IgD-negative memory B cell (primary cell): Measurements from ENCODE around the gene NFKBIE. TPM values are rescaled to one million over a fixed set of nuclear protein-coding genes. Genes with fewer than 3 reads are reported as not detected.
A peak's percentile ranks its signal among the peaks of the same experiment; 100 is the strongest.

Experiments used
- H3K27ac Mint-ChIP-seq, 3 donors: one replicate each; pipeline ENCODE4 v1.8.0; 2020 to 2022; ENCODE audit warnings: mild to moderate bottlenecking in 3 of 3, mixed read lengths in 3 of 3, moderate library complexity in 1 of 3
- H3K27me3 Mint-ChIP-seq: one replicate; pipeline ENCODE4 v1.8.0; 2021; ENCODE audit warnings: mixed read lengths
- H3K36me3 Mint-ChIP-seq: one replicate; pipeline ENCODE4 v1.8.0; 2020; ENCODE audit warnings: mild to moderate bottlenecking, mixed read lengths
- H3K4me1 Mint-ChIP-seq, 3 donors: one replicate each; pipeline ENCODE4 v1.8.0; 2020 to 2022; ENCODE audit warnings: mixed read lengths in 3 of 3, mild to moderate bottlenecking in 1 of 3
- H3K4me3 Mint-ChIP-seq, 4 donors: one replicate each; pipeline ENCODE4 v1.8.0; 2020 to 2022; ENCODE audit warnings: mild to moderate bottlenecking in 4 of 4, mixed read lengths in 4 of 4, moderate library complexity in 3 of 4
- H3K9me3 Mint-ChIP-seq, 3 donors: one replicate each; pipeline ENCODE4 v1.8.0; 2020 to 2021; ENCODE audit warnings: mixed read lengths in 3 of 3, mild to moderate bottlenecking in 1 of 3
- polyA plus RNA-seq: library from polyadenylated mRNA; unstranded; fragments of 300-500 nt; fragmentation: Illumina TruSeq; gene quantifications from one replicate; pipeline ENCODE4 v1.2.3, GENCODE V29; 2021

Gene NFKBIE
- polyA plus RNA-seq, 1 donor from 2014 or later, result 23.5 TPM

DNA sequence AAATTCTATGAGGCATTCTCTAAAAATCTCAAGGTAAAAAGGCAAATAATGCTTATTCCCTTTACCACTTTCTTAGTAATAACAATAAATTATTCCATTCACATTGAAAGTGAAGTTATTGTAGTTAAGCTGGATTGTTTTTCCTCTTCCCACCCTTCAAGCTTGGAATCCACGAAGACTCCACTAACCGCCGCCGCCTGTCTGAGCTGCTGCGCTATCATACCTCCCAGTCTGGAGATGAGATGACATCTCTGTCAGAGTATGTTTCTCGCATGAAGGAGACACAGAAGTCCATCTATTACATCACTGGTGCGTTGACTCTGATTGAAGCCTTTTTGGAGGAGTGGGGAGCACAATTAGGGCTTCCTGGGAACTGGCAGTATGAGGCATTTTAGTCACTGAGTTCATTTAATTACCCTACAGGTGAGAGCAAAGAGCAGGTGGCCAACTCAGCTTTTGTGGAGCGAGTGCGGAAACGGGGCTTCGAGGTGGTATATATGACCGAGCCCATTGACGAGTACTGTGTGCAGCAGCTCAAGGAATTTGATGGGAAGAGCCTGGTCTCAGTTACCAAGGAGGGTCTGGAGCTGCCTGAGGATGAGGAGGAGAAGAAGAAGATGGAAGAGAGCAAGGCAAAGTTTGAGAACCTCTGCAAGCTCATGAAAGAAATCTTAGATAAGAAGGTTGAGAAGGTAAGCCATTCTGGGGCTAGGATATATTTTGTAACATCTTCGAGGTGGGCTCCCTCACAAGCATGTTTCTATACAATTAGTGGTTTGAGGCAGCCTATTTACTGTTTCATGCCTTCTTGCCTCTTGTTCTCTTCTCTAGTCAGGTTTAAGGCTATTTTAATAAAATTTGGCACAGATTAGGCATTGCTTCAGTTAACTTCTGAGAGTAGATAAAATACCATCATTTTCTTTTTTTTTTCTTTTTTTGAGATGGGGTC is 13.5 kb downstream of the NFKBIE start:
- peak overlapping the region; percentile 1 to 98 (median 71) for H3K27ac Mint-ChIP-seq
- H3K27me3 Mint-ChIP-seq, result peaks cover 2% of the 10 kb centered on the region
- H3K9me3 Mint-ChIP-seq, result no peaks in the 10 kb centered on the region
- H3K36me3 Mint-ChIP-seq, result peaks cover 10% of the 10 kb centered on the region
- peak overlapping the region in 1 of 4 donors; percentile 95 for H3K4me3 Mint-ChIP-seq
- peaks cover 47 to 64% (median 49%) of the 10 kb centered on the region in 3 donors for H3K4me1 Mint-ChIP-seq

DNA sequence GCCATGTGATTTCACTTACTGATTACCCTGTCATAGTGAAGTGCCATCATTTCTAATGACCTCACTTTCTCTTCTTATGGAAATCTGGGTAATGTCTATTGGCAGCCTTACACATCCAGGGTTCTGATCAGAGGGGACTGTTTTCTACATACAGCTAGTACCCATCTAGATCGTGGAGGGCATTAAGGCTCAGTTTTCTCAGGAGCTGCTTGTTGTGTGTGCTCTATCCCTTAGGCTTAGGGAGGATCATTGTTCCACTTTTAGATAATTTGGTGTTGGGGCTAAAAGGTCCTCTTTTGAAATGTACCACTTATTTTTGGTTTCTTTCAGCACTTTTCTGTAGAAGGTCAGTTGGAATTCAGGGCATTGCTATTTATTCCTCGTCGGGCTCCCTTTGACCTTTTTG is 14.6 kb downstream of the NFKBIE start:
- Mint-ChIP-seq H3K9me3 (no peaks in the 10 kb centered on the region), H3K4me1 (peaks cover 41 to 56% (median 44%) of the 10 kb centered on the region in 3 donors), H3K27ac (peak overlapping the region in 1 of 3 donors; percentile 98), H3K4me3 (peak overlapping the region in 1 of 4 donors; percentile 95), H3K36me3 (peaks cover 10% of the 10 kb centered on the region), H3K27me3 (peaks cover 4% of the 10 kb centered on the region)

DNA sequence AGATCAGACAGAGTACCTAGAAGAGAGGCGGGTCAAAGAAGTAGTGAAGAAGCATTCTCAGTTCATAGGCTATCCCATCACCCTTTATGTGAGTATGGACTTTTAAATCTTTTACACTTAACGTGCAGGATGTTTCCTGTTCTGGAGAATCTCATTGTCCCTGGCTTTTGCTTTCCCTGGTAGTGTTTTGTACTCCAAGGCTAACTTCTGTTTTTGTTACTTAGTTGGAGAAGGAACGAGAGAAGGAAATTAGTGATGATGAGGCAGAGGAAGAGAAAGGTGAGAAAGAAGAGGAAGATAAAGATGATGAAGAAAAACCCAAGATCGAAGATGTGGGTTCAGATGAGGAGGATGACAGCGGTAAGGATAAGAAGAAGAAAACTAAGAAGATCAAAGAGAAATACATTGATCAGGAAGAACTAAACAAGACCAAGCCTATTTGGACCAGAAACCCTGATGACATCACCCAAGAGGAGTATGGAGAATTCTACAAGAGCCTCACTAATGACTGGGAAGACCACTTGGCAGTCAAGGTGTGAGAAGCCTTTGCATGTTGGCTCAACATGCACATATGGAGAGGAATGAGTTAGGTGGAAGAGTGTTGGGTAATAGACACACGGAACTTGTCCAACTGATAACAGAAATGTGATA is 15.2 kb downstream of the NFKBIE start:
- Mint-ChIP-seq H3K9me3 (no peaks in the 10 kb centered on the region), H3K27ac (peak overlapping the region in 2 of 3 donors; percentile 64 to 98), H3K4me3 (peak overlapping the region in 2 of 4 donors; percentile 57 to 95), H3K27me3 (peaks cover 4% of the 10 kb centered on the region), H3K36me3 (peaks cover 10% of the 10 kb centered on the region), H3K4me1 (peaks cover 36 to 56% (median 41%) of the 10 kb centered on the region in 3 donors)

DNA sequence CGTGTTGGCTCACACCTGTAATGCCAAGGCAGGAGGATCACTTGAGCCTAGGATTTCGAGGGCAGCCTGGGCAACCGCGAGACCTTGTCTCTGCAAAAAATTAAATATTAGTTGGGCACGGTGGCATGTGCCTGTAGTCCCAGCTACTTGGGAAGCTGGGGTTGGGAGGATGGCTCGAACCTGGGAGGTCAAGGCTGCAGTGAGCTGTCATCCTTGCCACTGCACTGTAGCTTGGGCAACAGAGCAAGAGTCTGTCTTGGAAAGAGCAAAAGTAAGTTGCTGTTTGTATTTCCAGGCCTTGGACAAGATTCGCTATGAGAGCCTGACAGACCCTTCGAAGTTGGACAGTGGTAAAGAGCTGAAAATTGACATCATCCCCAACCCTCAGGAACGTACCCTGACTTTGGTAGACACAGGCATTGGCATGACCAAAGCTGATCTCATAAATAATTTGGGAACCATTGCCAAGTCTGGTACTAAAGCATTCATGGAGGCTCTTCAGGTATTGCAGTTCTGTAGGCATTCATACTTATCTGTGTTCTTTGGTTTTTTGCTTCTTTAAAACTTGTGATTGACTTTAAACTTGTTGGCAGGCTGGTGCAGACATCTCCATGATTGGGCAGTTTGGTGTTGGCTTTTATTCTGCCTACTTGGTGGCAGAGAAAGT is 16.1 kb downstream of the NFKBIE start:
- peak overlapping the region; percentile 95 to 100 (median 99) for H3K4me3 Mint-ChIP-seq
- H3K27me3 Mint-ChIP-seq, result peaks cover 4% of the 10 kb centered on the region
- peak overlapping the region in 2 of 3 donors; percentile 98 to 99 for H3K27ac Mint-ChIP-seq
- H3K4me1 Mint-ChIP-seq, result peaks cover 34 to 50% (median 34%) of the 10 kb centered on the region in 3 donors
- H3K36me3 Mint-ChIP-seq, result peaks cover 8% of the 10 kb centered on the region
- H3K9me3 Mint-ChIP-seq, result no peaks in the 10 kb centered on the region

DNA sequence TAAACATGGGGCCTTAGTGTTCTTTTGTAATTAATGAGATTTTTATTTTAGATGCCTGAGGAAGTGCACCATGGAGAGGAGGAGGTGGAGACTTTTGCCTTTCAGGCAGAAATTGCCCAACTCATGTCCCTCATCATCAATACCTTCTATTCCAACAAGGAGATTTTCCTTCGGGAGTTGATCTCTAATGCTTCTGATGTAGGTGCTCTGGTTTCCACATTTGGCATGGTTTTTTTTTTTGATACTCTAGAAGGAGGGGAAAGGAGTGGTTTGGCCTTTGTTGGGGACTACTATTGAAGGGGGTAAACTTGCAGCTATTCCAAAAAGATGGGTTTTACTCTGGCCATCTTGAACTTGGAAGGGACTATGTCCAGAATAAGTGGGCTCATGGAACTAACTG is 16.8 kb downstream of the NFKBIE start:
- peak overlapping the region; percentile 95 to 100 (median 99) for H3K4me3 Mint-ChIP-seq
- H3K4me1 Mint-ChIP-seq, result peaks cover 31 to 46% (median 34%) of the 10 kb centered on the region in 3 donors
- H3K36me3 Mint-ChIP-seq, result peaks cover 8% of the 10 kb centered on the region
- H3K27me3 Mint-ChIP-seq, result peaks cover 4% of the 10 kb centered on the region
- peak overlapping the region in 2 of 3 donors; percentile 98 to 99 for H3K27ac Mint-ChIP-seq
- no peaks in the 10 kb centered on the region for H3K9me3 Mint-ChIP-seq

DNA sequence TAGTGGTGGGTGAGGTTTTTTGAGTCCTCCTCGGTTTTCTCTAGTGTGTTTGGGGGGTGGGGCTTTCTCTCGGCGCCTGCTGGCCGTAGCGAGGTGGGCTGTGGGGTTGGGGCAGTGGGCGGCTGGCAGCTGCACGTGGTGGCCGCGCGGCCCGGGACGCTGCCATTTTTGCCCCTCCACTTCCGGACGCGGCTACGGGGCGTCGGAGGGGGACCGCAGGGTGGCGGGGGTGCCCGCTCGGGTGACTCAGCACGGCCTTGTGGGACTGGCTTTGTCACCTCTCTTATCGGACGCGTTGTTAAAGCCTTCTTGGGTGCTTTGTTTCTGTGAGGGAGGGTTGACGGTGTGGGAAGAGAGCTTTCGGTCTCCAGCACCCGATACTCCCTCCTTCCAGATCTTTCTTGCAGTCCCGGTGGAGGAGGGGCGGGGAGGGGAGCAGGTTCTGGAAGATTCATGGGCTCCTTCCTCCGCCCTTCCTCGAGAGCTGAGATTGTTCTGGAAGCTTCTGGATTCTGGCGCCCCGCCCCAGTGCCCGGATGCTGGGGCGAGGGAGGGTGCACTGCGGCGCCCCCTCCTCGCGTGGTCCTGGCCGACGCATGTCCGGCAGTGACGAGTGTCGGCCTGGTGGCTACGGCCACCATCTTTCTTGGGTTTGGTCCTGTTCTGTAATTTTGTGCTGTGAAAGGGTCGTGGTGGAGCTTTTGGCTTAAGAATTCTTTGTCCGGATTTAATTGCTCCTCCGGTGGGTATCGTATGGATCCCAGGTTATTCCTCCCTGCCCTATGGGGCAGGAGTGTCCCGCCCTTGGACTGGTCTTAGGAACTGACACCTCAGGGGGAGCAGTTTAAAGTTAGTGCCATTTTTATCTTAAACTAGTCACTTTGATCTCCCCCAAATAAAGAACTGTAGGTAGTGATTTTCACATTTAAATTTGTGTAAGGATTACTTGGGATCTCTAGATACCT is 17.7 kb downstream of the NFKBIE start:
- Mint-ChIP-seq H3K36me3 (peaks cover 7% of the 10 kb centered on the region), H3K27ac (peak overlapping the region; percentile 98 to 100 (median 99)), H3K9me3 (no peaks in the 10 kb centered on the region), H3K4me1 (peaks cover 25 to 37% (median 26%) of the 10 kb centered on the region in 3 donors), H3K4me3 (peak overlapping the region; percentile 95 to 100 (median 99)), H3K27me3 (peaks cover 4% of the 10 kb centered on the region)

DNA sequence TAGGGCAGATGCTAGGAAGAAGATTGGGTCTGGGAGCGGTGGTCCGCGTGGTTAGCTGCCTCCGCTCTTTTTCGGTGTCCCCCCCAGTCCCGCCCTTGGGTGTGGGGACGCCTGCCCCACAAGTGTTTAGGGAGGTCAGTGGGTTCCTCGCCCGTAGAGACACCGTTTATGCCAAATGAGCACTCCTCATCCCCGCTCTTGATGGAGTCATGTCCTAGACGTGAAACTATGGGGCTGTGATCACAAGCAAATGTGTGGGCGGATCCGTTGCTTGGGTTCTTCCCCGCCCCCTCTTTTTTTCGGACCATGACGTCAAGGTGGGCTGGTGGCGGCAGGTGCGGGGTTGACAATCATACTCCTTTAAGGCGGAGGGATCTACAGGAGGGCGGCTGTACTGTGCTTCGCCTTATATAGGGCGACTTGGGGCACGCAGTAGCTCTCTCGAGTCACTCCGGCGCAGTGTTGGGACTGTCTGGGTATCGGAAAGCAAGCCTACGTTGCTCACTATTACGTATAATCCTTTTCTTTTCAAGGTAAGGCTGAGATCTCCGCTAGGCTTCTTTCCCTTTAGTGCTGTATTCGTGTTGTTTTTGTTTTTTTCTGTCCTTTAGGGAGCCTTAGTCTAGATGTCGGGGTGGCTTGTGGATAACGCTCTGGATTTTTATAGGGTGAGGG is 18.6 kb downstream of the NFKBIE start, which contains the start of gene HSP90AB1:
Gene HSP90AB1 (plus strand): TSS at position 439 of the 675 bp plus-strand sequence. CDS start 1,529 bp downstream, outside the sequence.
- Mint-ChIP-seq H3K9me3 (no peaks in the 10 kb centered on the region), H3K4me3 (peak within 1 kb of the TSS; percentile 95 to 100 (median 99)), H3K36me3 (peaks cover 7% of the 10 kb centered on the region), H3K27ac (peak within 1 kb of the TSS; percentile 98 to 100 (median 99)), H3K4me1 (peaks cover 22 to 32% (median 24%) of the 10 kb centered on the region in 3 donors), H3K27me3 (peaks cover 4% of the 10 kb centered on the region)

DNA sequence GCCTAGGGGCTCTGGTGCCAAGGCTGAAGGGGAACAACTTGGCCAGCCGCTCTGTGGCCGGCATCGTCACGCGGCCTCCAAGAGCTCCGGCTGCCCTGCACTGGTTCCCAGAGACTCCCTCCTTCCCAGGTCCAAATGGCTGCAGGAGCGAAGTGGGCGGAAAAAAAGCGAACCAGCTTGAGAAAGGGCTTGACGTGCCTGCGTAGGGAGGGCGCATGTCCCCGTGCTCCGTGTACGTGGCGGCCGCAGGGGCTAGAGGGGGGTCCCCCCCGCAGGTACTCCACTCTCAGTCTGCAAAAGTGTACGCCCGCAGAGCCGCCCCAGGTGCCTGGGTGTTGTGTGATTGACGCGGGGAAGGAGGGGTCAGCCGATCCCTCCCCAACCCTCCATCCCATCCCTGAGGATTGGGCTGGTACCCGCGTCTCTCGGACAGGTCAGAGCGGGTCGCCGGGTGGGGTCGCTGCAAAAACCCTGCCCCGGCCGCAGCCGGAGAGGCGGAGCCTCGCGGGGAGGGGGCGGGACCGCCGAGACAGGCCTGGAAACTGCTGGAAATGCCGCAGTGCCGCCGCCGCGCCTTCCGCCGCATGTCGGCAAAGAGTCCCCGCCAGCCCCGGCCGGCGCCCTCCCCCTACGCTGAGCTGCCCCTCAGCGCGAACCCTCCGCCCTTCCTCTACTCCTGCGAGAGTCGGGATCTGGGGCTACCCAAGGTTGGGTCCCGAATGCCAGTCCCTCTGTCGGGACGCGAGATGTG is 19.3 kb downstream of the NFKBIE start:
- Mint-ChIP-seq H3K27me3 (peaks cover 4% of the 10 kb centered on the region), H3K27ac (peak overlapping the region; percentile 98 to 100 (median 99)), H3K36me3 (peaks cover 7% of the 10 kb centered on the region)

DNA sequence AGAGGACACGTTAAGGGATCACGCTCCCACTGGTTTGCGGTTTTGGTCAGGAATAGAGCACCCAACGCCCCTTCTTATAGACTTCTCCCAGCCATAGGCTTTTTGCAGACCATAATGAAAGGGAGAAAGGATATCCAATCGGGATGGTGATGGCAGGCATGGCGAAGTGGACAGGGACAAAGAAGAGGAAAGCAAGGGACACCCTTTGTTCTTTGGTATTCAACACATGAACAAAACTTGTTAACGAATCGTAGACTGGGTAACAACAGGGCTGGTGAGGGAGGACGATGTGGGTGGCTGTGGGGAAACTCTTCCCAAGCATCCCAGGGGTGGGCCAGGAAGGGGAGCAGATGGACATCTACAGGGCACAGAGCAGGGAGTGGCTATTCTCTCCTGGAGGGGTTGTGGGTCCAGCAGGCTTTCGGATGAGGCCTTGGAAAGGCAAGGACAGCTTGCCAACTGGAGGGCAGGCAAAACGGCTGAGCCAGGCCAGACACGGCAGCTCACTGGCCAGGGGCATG is 19.9 kb downstream of the NFKBIE start:
- peaks cover 7% of the 10 kb centered on the region for H3K36me3 Mint-ChIP-seq
- peak overlapping the region; percentile 95 to 100 (median 99) for H3K4me3 Mint-ChIP-seq
- H3K27ac Mint-ChIP-seq, result peak overlapping the region; percentile 98 to 100 (median 99)
- peaks cover 21 to 26% (median 22%) of the 10 kb centered on the region in 3 donors for H3K4me1 Mint-ChIP-seq
- H3K9me3 Mint-ChIP-seq, result no peaks in the 10 kb centered on the region
- H3K27me3 Mint-ChIP-seq, result peaks cover 4% of the 10 kb centered on the region

More for the DNA sequence above, 19.3 kb downstream of the NFKBIE start:
- H3K4me1 Mint-ChIP-seq, result peaks cover 21 to 29% (median 22%) of the 10 kb centered on the region in 3 donors
- H3K9me3 Mint-ChIP-seq, result no peaks in the 10 kb centered on the region
- H3K4me3 Mint-ChIP-seq, result peak overlapping the region; percentile 95 to 100 (median 99)

DNA sequence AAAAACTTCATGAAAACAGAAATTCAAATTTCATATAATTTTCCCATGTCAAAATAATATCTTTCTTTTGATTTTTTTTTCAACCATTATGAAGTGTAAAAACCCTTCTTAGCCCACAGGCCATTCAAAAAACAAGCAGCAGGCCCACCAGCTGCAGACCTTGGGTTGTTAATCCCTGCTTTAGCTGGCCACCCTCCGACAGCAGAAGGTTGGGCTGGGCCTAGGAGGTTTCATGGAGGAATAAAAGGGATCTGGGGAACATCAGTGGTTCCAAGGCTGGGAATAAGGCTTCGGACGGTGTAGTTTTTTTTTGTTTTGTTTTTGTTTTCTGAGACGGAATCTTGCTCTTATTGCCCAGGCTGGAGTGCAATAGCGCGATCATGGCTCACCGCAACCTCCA is 22.0 kb downstream of the NFKBIE start:
- H3K9me3 Mint-ChIP-seq, result no peaks in the 10 kb centered on the region
- peak overlapping the region in 2 of 4 donors; percentile 25 to 76 for H3K4me3 Mint-ChIP-seq
- peaks cover 2% of the 10 kb centered on the region for H3K36me3 Mint-ChIP-seq
- peaks cover 4 to 11% (median 6%) of the 10 kb centered on the region in 3 donors for H3K4me1 Mint-ChIP-seq
- peak overlapping the region in 1 of 3 donors; percentile 81 for H3K27ac Mint-ChIP-seq
- H3K27me3 Mint-ChIP-seq, result peaks cover 4% of the 10 kb centered on the region

DNA sequence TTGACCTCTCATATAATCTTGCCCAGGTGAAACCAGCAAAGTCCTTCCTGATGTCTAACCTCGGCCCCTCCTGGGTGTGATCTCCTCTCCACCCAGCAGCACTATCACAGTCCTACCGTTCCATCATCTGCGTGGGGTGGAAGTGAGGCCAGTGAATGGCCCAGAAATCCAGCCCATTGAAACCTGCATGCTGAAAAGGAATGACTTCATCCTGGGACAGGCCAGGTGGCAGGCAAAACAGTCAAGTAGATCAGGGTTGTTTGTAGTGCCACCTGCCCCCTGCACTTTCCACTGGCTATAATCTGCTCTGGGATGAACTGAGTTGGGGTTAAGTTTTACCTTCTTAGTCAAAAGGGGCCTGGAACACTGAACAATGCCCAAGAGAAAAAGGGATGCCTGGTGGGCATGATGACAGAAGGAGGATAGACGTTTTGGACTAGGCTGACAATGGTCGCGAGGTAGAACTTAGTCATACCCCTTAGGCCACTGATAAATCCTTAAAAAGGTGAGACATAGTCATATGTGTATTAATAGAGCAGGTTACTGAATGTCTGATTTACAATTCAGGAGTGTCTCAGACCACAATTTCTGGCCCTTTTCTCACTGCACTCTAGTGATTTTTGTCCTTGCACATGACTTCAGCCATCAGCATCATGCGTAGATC is 26.5 kb downstream of the NFKBIE start:
- no peaks in the 10 kb centered on the region for H3K27me3 Mint-ChIP-seq

More for the DNA sequence above, 26.5 kb downstream of the NFKBIE start:
- Mint-ChIP-seq H3K4me1 (peaks cover 0 to 5% (median 3%) of the 10 kb centered on the region in 3 donors), H3K9me3 (no peaks in the 10 kb centered on the region), H3K4me3 (peak overlapping the region; percentile 82 to 96 (median 86)), H3K36me3 (no peaks in the 10 kb centered on the region), H3K27ac (peak overlapping the region; percentile 79 to 91 (median 90))
